GM19035 (cell line): ENCODE measurements around the gene FGF3.

ENCODE experiments used
- ATAC-seq: cut with Tn5 transposase; IDR thresholded peaks from one replicate; pipeline ENCODE4 v1.9.1; 2021; ENCODE audit not compliant: unreplicated experiment

Gene FGF3

DNA sequence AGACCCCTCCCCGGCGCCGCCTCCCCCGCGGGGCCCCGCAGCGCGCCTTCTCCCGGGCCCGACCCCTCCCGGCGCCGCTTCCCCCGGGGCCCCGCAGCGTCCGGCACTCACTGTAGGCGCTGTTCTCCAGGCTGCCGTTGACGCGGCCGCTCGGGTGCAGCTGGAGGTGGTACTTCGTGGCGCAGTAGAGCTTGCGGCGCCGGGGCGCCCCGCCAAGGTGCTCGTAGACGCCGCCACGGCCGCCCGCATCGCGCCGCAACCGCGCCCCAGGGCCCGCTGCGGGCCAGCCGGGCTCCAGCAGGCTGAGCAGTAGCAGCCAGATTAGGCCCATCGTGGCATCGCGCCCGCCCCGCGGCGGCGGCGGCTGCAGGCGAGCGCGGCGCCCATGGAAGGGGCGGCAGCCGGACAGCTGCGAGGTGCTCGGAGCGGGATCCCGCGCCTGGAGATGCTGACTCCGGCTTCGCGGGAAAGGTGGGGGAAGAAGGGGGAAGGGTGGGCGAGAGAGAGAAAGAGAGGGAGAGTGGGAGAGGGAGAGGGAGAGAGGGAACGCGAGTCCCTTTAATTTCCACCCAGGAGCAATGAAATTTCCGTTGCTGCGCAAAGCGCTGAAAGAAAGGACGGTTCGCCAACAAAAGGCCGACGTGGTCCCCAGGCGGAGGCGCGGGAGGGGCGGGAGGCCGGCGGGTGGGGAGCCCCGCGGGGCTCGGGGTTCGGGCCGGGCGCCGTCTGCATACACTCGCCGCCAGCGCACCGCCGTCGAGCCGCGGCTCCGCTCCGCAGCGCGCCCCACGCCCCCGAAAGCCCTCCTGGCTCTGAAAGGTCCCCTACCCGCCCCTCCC, at the start of gene FGF3:
Gene FGF3 (minus strand): TSS at position 814 of the 839 bp plus-strand sequence. CDS start 483 bp downstream, at position 331.
- no peak for ATAC-seq

DNA sequence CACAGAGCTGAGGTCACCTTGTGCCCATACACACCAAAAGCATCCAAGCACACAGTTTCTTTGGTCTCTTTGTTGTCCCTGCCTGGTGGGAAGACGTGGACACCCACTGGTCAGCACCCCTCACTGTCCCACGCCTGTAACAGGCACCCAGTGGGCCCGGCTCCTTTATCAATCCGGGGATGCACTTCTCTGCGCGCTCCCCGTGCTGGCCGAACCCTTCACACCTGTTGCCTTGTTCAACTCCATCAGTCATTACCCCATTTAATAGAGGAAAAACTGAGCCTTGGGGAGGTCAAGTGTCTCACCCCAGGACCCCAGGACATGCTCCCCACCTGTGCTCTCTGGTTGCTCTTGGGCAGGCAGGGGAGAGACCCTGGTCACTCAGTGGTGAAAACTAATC, 49.7 kb upstream of the FGF3 start:
- no peak for ATAC-seq

DNA sequence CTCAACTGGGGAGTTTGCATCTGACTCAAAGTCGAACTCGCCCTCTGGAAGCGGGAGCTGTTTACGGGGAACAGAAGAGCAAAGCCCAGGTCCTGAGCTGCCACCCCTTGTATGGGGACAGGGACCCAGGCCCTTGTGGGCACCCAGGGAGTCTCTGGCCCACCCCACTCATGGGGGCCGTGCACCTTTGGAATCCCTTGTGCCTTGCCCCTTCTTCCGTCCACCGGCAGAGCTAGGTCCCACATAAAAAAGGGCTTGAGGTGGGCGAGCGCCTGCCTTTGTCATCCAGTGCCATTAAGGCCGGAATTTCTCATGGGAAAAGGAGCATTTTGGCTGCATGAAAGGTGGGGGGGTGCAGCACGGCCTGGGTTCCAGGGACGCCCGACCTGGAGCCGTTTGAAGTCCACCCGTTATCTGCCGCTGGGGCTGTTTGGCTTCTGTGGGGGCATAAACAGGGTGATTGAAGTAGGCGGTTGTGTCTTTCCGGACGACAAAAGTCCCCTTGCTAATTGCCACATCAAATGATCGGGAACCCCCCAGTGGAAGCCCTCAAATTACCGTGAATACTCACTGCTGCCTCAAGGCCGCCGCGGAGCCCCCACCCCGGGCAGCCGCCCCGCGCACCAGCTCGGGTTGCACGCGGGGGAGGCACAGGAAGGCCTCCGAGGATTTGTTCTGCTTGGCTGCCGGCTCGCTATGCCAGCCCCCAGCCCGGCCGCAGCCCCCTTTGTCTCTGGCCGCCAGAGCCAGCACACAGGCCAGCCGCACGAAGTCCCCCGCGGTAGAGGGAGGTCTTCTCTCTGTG, 49.0 kb upstream of the FGF3 start:
- no peak for ATAC-seq

- ATAC-seq: no peak
Measured at GRCh38 chr11:69867076-69868005, 48.1 kb upstream of the FGF3 start.

DNA sequence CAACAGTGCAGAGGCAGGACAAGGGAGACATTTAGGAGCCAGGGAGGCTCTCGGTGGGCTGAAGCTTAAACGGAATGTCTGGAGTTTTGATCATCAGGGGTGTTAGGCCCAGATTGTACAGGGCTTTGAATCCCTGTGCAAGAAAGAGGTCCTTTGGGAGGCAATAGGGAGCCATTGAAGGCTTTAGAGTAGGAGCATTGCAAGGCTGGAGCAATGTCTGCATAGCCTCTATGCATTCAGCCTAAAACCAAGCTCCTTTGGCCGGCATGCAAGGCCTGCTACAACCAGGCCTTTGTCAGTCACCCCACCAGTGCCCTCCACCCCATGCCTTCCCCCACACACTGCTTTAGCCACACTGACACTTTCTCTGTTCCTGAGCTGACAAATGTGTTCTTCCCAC, 47.4 kb upstream of the FGF3 start:
- ATAC-seq: no peak

DNA sequence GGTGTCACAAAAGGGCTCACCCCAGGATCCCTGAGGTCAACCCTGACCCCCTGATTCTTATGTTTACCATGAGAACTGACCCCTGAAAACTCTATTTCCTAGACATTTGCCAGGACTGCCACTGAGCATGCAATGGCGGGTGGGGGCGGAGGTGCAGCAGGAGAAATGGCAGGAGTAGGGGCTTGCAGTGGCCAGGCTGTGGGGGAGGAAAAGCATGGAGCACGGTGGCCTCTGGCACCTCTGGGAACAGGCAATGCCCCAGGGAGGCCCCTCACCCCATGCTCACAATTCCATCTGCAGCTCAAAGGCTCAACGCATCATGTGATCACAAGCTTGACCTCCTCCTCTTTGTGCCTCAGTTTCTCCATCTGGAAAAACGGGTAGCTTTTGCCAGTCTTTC, 46.5 kb upstream of the FGF3 start:
- ATAC-seq: no peak

GRCh38 chr11:69864686-69865661, 45.8 kb upstream of the FGF3 start:
- no peak for ATAC-seq

DNA sequence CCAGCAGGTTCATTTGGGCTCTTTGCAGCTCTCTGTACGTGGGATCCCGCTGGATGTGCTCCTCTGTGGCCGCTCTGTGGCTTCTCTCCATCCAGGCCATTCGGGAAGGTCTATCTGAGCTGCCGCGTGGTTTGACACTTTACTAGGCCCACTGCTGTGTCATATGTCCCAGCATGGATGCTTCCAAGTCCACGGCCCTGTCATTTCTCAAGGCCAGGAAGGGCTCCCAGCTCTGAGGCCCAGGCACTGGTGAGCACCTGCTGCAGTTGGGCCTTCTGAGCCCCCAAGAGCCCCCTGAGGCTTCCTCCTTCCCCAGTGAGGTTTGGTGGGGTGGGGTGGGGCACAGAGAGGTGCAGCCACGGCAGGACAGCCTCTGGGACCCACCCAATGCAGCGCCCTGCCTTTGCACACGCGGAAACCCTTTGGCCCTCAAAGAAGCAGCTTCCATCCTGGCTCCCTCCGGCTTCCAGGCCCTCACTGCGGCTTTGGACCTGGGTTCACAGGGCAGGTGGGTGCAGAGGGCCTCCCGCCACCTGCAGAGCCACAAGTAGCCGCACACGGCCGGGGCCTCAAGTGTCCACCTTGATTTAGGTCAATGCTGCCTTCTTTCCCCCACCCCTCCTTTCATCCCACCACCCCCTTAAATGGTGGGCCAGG, 44.5 kb upstream of the FGF3 start:
- no peak for ATAC-seq

DNA sequence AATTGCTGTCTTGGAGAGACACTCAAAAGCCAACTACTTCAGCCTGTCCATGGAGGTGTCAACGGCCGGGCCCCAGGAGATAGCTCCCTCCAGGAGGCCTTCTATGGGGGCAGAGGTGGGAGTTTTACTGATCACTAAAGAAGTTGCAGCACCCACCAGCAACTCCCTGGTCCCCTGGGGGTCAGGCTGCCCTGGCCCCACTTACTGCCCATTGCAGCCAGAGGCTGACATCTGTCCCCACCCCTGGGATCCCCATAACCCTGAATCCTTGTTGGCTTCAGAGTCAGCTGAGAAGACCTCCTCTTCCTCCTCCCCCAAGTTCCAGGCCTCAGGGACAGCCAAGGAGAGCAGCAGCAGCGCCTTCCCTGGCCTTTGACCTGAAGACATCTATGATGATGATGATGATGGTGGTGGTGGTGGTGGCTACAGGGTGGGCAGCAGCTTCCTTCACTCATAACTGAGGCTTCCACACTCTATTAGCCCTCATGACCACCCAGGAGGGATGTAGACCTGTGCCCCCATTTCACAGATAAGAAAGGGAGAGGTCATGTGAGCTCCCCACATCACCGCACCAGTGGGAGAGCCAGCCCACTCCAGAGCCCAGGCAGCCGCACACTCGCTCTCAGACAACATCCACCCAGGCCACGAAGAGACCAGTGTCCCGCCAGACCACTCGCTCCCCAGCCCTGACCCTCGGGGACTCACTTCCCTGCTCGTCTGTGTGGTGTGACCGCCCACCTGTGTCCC, 43.8 kb upstream of the FGF3 start:
- ATAC-seq: no peak

DNA sequence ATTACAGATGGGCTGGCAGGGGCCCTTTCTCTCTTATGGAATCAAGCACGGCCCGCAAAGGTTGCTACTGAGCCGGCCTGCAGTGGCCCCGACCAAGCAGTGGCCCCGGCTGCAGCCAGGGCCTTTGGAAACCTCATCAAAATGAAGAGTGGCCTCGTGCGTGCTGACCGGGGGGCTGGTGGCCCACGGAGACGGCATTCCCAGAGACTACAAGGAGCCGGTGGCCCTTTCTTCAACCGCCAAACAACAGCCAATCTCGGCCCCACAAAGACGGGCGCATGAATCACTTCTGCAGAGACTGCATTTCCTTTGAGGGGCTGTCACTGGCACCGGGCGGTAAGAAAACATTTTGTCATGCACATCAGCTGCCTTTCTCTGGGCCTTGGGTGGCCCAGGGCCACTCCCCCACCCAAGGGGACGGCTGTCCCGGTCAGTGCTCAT, 43.1 kb upstream of the FGF3 start:
- ATAC-seq: no peak

DNA sequence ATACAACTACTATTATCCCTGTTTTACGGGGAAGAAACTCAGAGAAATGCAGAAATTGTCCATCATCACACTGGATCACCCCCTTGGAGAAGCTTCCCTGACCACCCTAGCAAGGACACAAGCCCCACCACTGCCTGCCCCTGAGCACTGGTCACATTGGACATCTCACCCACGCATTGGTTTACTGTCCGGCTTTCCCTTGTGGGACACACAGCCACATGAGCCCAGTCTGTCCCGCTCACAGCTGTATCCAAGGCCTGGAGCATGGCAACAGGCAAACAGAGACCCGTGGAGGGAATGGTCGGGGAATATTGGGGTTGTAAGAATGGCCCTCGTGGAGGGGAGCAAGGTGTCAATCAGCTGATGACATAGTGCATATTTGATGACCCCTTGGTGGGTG, 42.7 kb upstream of the FGF3 start:
- no peak for ATAC-seq

GRCh38 chr11:69860796-69861445, 41.7 kb upstream of the FGF3 start:
- ATAC-seq: no peak

- ATAC-seq: no peak
Measured at GRCh38 chr11:69860244-69860643, 41.0 kb upstream of the FGF3 start.

- ATAC-seq: no peak
Measured at GRCh38 chr11:69859275-69859934, 40.2 kb upstream of the FGF3 start.

- no peak for ATAC-seq
Measured at GRCh38 chr11:69855421-69855820, 36.2 kb upstream of the FGF3 start.

GRCh38 chr11:69854713-69855112, 35.5 kb upstream of the FGF3 start:
- no peak for ATAC-seq

- no peak for ATAC-seq
Measured at GRCh38 chr11:69852056-69852455, 32.8 kb upstream of the FGF3 start.

GRCh38 chr11:69848201-69848600, 29.0 kb upstream of the FGF3 start:
- no peak for ATAC-seq
